ENCODE measurements around the gene TRIM66. TPM values are rescaled to one million over a fixed set of nuclear protein-coding genes. Genes with fewer than 3 reads are reported as not detected.

Gene TRIM66, protein sequence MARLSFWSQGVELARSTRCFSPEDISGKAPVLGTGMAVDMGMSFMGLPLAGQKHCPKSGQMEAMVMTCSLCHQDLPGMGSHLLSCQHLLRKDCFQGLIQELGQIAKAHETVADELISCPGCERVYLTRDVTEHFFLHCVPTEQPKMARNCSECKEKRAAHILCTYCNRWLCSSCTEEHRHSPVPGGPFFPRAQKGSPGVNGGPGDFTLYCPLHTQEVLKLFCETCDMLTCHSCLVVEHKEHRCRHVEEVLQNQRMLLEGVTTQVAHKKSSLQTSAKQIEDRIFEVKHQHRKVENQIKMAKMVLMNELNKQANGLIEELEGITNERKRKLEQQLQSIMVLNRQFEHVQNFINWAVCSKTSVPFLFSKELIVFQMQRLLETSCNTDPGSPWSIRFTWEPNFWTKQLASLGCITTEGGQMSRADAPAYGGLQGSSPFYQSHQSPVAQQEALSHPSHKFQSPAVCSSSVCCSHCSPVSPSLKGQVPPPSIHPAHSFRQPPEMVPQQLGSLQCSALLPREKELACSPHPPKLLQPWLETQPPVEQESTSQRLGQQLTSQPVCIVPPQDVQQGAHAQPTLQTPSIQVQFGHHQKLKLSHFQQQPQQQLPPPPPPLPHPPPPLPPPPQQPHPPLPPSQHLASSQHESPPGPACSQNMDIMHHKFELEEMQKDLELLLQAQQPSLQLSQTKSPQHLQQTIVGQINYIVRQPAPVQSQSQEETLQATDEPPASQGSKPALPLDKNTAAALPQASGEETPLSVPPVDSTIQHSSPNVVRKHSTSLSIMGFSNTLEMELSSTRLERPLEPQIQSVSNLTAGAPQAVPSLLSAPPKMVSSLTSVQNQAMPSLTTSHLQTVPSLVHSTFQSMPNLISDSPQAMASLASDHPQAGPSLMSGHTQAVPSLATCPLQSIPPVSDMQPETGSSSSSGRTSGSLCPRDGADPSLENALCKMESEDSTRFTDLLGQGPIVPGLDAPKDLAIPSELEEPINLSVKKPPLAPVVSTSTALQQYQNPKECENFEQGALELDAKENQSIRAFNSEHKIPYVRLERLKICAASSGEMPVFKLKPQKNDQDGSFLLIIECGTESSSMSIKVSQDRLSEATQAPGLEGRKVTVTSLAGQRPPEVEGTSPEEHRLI (N-terminal part only)
- 1 to 10 TPM; 5.2 to 9.9 (median 5.3) TPM for polyA plus RNA-seq (ENCODE audit: insufficient read length in 4 of 4)

- peak; percentile 91 to 92 (median 92) for DNase-seq (ENCODE audit: low read depth in 4 of 4, low spot score in 3 of 4)
These were observed at the start of gene TRIM66, which contains the start of gene RPL27A for GRCh38 chr11:8682303-8683114. Gene TRIM66 (minus strand): TSS chr11:8682665. CDS start chr11:8672274, 10,391 bp downstream. Gene RPL27A (plus strand): TSS chr11:8682792. CDS start chr11:8682814, 22 bp downstream.

DNA sequence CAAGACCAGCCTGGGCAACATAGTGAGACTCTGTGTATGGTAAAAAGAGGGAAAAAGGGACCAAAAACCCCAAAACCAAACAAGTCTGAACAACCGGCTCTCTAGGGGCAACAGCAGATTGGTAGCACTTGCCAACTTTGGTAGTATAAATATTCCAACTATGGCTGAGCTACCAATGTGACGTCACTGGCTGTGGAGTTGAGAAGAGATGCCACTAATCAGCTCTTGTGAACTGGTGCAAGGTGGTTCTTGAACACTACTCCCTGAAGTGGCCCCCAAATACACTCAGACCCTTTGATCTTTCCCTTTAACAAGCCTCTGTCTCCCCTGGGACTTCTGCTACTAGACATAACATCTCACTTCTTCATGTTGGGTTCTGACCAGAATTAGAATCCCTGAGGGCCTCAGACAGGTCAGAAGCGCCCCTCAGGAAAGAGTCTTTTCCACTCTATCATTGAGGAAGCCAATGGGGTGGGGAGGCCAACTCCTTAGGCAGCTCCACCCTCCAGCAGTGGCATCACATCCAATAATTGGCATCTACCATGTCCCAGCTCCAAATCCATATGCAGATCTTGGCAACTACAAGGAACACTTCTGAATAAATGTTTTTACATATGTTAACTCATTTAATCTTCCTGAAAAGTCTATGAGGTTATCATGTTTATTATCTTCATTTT, 49.3 kb upstream of the TRIM66 start:
- DNase-seq (ENCODE audit: low read depth in 4 of 4, low spot score in 3 of 4) = no peak

GRCh38 chr11:8730697-8731020, 48.2 kb upstream of the TRIM66 start:
- DNase-seq (ENCODE audit: low read depth in 4 of 4, low spot score in 3 of 4) = no peak

DNA sequence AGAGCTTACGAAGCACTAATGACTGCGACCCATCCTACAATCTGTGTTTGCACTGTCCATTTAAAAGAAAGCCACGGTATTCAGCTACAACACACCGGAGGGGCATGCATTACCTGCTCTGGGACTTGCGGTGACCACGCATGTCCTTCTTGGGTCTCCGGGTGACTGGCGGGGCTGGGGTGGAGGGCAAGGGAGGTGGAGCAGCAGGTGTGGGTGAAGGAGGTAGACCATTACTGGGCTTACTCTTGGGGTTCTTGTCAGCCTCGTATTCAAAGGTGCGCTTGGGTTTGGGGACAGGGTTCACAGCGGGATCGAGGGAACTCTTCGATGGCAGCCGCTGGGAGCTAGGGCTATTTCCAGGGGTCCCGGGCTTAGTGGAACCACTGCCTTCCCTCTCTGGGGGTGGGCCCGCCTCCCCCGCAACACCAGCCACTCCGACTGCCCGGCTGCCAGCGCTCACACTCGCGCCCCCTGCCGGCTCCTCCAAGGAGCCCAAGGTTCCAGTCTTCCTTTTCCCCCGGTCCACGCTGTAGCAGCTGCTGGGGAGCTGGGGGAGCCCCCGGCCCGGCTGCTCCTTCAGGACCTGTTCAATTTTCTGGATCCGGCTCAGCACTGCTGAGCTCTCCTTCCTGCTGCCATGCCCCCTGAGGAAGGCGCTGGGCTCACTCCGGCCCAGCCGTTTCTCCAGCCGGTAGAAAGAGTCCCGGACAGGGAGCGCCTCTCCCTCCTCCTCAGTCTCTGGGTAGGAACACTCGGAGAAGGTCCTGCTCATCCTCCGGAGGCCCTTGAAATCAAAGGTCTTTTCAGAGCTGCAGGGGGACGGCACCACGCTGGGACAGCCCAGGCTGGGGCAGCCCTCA, 47.6 kb upstream of the TRIM66 start:
- no peak for DNase-seq (ENCODE audit: low read depth in 4 of 4, low spot score in 3 of 4)

GRCh38 chr11:8729067-8729466, 46.6 kb upstream of the TRIM66 start:
- DNase-seq (ENCODE audit: low read depth in 4 of 4, low spot score in 3 of 4) = no peak

DNA sequence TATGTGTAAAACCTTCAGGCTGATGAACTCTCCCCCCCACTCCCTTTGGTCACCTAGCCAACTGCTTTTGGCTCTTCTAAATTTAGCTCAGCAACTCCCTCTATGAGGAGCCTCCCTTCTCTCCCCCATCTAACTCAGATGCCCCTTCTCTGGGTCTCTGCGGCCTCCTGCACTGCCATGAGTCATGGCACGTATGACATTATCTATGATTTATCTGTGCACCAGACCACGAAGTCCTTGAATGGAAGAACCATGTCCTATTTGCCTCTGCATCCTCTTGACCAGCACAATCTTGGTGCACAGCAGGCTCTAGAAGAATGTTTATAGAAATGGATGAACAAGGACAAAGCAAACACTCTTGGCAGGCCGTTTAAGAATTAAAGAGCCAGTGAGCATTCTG, 46.1 kb upstream of the TRIM66 start:
- no peak for DNase-seq (ENCODE audit: low read depth in 4 of 4, low spot score in 3 of 4)

- no peak for DNase-seq (ENCODE audit: low read depth in 4 of 4, low spot score in 3 of 4)
These were observed 43.9 kb upstream of the TRIM66 start for GRCh38 chr11:8726395-8726794.

DNA sequence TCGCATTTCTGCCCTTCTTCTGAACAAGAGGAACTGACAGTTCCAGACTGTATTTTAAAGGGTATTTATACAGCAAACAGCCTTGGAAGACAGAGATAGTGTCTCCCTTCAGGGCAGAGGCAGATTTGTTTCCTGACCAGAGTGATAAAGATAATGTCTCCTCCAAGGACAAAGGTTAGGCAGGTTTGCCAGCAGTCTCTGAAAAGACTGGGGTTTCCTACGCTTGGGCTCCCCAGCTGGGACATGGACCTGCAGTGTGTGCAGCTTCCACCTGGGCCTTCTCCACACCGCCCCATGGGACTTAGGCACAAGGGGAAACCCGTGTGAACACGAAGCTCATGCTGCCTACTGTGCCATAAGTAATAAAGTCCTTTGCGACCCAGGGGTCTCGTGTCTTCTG, 42.2 kb upstream of the TRIM66 start:
- no peak for DNase-seq (ENCODE audit: low read depth in 4 of 4, low spot score in 3 of 4)

- no peak for DNase-seq (ENCODE audit: low read depth in 4 of 4, low spot score in 3 of 4)
These were observed 41.2 kb upstream of the TRIM66 start for GRCh38 chr11:8723711-8724110.

GRCh38 chr11:8722809-8723208, 40.3 kb upstream of the TRIM66 start:
- DNase-seq (ENCODE audit: low read depth in 4 of 4, low spot score in 3 of 4) = no peak

DNA sequence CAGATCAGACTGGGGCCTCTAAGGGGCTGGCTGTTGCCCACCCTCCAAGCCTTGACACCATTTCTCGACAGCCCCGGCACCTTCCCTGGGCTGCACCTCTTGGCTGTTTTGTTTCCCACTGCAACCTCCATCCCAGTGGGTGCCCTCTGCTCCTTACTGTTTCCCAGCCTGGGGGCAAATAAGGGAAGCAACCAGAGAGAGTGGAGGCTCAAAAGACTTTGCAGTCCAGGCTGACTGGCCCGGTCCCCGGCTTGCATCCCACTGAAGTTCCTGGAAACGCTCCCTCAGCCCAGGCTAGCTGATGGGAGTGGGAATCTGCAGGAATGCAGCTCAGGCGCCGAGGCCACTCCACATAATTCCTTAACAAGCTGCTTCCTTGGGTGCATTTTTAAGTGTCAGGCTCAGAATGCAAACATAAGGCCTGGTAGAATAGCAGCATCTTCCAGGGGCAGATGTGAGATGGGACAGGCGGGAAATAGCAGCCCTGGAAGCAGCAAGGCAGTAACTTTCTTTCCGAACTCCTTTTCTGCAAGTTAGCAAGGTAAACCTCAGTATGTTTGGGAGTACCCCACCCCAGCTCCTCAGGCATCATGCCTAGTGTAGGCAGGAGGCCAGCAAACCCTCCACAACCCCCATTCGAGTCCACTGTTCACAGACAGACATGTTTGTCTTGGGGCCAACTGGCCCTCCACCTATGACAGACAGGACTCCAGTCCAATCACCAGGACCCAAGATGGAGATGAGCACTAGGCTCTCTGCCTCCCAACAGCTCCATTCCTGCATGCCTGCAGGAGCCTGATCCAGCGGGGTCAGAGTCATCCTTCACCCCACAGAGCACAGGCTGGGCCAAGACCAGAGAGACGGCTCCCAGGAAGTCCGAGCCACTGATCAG, 39.4 kb upstream of the TRIM66 start:
- DNase-seq (ENCODE audit: low read depth in 4 of 4, low spot score in 3 of 4) = no peak

GRCh38 chr11:8720868-8721608, 38.6 kb upstream of the TRIM66 start:
- DNase-seq (ENCODE audit: low read depth in 4 of 4, low spot score in 3 of 4) = peak in 1 of 4 donors; percentile 61

GRCh38 chr11:8720352-8720751, 37.9 kb upstream of the TRIM66 start:
- no peak for DNase-seq (ENCODE audit: low read depth in 4 of 4, low spot score in 3 of 4)

GRCh38 chr11:8719721-8720120, 37.3 kb upstream of the TRIM66 start:
- no peak for DNase-seq (ENCODE audit: low read depth in 4 of 4, low spot score in 3 of 4)

GRCh38 chr11:8719211-8719649, 36.8 kb upstream of the TRIM66 start:
- no peak for DNase-seq (ENCODE audit: low read depth in 4 of 4, low spot score in 3 of 4)

DNA sequence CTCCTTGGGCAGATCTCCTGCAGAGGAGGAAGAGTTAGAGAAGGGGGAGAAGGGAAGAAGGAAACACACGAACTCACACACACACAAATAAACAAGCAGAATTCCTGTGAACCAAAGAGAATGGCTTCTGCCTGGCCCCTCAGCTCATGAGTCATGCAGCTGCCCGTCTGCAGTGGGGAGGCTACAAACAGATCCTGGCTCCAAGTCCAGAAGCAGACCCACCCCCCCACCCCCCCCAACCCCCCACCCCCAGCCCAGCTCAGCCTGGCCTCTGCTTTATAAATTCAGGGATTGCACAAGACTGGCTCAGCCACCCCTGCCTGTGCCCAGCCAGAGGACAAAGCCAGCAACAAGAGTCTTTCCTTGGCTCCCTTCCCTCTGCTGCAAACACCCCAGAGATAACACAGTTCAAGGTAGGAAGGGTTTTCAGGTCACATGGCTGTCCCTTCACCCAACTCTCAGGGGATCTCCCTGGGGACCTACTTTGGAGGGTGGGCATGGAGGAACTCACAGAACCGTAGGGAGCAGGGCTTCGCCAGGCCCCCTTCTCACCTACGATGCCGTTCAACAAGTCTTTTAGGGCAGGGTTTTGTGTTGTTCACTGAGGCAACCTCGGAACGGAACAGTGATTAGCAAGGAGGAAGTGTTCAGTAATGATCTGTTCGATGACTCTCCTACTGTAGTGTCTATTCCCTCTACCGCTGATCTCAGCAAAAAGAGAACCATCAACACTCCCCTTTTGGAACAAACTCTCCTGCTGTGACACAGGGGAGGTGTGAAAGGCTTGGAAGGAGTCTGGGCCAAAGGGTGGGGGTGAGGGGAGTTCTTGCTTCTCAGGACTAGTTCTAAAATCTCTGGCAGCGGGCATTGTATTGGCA, 35.6 kb upstream of the TRIM66 start:
- DNase-seq (ENCODE audit: low read depth in 4 of 4, low spot score in 3 of 4) = no peak

Data from left renal pelvis (tissue), 4 donors.